ENCODE results near the gene SH3GL2.

The SH3GL2 gene

GRCh38 chr9:17587113-17587512 lies 8.2 kb downstream of the SH3GL2 start:
- H3K4me3 ChIP-seq (ENCODE audit: low read depth, low read length), result no peak overlapping the region
- no peak for DNase-seq (ENCODE audit: low read depth)
- no peak for TF ChIP-seq CTCF (IDR thresholded peaks at IDR 0.05; ENCODE audit: insufficient read depth, low read depth, low read length, missing control alignments)

- no peak for TF ChIP-seq CTCF (IDR thresholded peaks at IDR 0.05; ENCODE audit: insufficient read depth, low read depth, low read length, missing control alignments)
- no peak overlapping the region for H3K4me3 ChIP-seq (ENCODE audit: low read depth, low read length)
- no peak for DNase-seq (ENCODE audit: low read depth)
Observed at GRCh38 chr9:17588395-17588794, 9.5 kb downstream of the SH3GL2 start.

- TF ChIP-seq CTCF (IDR thresholded peaks at IDR 0.05; ENCODE audit: insufficient read depth, low read depth, low read length, missing control alignments), result no peak
- no peak for DNase-seq (ENCODE audit: low read depth)
Observed at GRCh38 chr9:17588941-17589340, 10.1 kb downstream of the SH3GL2 start.

DNA sequence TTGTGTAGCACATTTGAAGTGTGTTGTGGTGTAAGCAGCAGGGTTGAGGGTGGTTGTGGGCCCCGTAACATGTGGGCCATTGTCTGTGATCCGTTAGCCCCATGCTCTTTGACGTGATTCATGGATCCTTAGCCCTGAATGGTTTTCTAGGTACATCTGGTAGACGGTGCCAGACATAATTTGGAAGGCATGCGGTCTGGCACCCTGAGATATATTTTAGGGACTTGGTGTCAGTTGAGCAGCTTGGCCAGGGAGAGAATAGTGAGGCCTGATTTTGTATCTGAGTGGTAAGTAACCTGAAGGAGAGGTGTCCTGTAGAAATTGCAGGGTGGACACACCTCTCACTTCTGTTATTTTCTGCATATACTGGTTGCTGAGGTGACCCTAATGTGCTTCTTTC lies 10.9 kb downstream of the SH3GL2 start:
- TF ChIP-seq CTCF (IDR thresholded peaks at IDR 0.05; ENCODE audit: insufficient read depth, low read depth, low read length, missing control alignments), result no peak
- DNase-seq (ENCODE audit: low read depth), result no peak
- H3K4me3 ChIP-seq (ENCODE audit: low read depth, low read length), result no peak overlapping the region

More at GRCh38 chr9:17588941-17589340, 10.1 kb downstream of the SH3GL2 start:
- no peak overlapping the region for H3K4me3 ChIP-seq (ENCODE audit: low read depth, low read length)

GRCh38 chr9:17594961-17595360 lies 16.1 kb downstream of the SH3GL2 start:
- H3K4me3 ChIP-seq (ENCODE audit: low read depth, low read length), result no peak overlapping the region
- TF ChIP-seq CTCF (IDR thresholded peaks at IDR 0.05; ENCODE audit: insufficient read depth, low read depth, low read length, missing control alignments), result no peak
- DNase-seq (ENCODE audit: low read depth), result no peak

DNA sequence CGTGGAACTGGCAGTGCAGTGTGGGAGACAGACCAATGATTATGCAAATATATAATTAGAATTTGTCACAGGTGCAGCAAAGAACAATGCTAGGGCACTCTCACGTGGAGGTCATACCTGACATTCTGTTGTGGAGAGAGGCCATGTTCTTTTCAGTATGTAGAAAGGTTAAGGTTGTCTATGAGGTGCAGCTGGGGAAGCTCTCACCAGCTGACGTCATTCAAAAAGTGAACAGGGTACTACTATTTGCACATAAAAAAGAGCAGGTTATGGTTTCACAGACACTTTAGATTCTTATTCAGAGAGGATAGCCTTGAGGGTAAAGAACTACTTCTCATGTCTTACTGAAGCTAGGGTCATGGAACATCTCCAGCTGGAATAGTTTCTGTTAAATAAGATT lies 19.1 kb downstream of the SH3GL2 start:
- H3K4me3 ChIP-seq (ENCODE audit: low read depth, low read length), result no peak overlapping the region
- no peak for TF ChIP-seq CTCF (IDR thresholded peaks at IDR 0.05; ENCODE audit: insufficient read depth, low read depth, low read length, missing control alignments)
- no peak for DNase-seq (ENCODE audit: low read depth)

DNA sequence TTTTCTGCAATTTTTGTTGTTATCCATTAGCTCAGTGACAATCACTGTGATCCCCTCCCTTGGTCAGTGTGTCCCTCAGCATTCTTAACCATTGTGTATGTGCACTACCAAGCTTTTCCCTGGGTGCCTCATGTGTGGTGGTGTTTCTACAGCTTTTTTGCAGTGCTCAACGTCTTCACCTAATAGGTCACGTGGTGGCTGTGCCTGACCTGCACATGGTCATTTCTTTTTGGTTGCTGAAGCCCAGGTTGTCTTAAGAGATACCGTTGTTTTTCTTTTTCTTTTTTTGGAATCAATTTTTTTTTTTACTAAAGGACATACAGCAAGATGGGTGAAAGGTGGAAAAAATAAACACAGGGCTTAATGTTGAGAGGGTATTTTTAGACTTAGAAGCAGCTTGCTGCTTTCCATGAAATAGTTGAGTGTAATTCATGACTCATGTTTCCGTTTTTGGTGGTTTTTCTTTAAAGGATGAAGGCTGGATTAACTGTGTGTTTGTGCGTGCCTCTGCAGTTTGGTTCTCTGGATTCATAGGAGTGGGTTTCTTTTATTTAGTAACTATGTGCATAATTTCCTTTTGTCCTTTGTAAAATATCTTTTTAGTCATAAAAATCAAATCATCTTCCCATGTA lies 22.2 kb downstream of the SH3GL2 start:
- DNase-seq (ENCODE audit: low read depth), result no peak
- no peak overlapping the region for H3K4me3 ChIP-seq (ENCODE audit: low read depth, low read length)
- TF ChIP-seq CTCF (IDR thresholded peaks at IDR 0.05; ENCODE audit: insufficient read depth, low read depth, low read length, missing control alignments), result no peak

All from GM12865 (cell line).